Mammary epithelial cell (primary cell): ENCODE data around the gene ARHGEF3.
A peak's percentile ranks its signal among the peaks of the same experiment; 100 is the strongest.

Experiments
- CTCF ChIP-seq, 2 donors: IDR thresholded peaks in 1 of 2; conservative IDR thresholded peaks in 1 of 2; 2 replicates each; pipeline ENCODE4 v1.5.1; 2011 to 2012; ENCODE audit warnings: inconsistent platforms in 2 of 2, low read length in 2 of 2, mild to moderate bottlenecking in 2 of 2, control low read depth in 1 of 2, low read depth in 1 of 2; ENCODE audit not compliant: insufficient read depth in 1 of 2; ENCODE audit errors: extremely low read depth in 1 of 2
- EZH2 ChIP-seq: IDR thresholded peaks from 2 replicates; pipeline ENCODE4 v1.6.1; 2012; ENCODE audit warnings: low read length, inconsistent platforms, borderline replicate concordance

GRCh38 chr3:56801662-56802377 is at the start of gene ARHGEF3:
- peak; percentile 45 to 65 for TF ChIP-seq CTCF (conservative IDR thresholded peaks at IDR 0.05 in 1 of 2, IDR thresholded peaks at IDR 0.05 in 1 of 2; ENCODE audit: extremely low read depth in 1 of 2, insufficient read depth in 1 of 2, low read depth in 1 of 2, low read length in 2 of 2)
- TF ChIP-seq EZH2 = no peak
